Panc1 (cell line): Measurements from ENCODE around the gene ZNF579. TPM values are rescaled to one million over a fixed set of nuclear protein-coding genes. Genes with fewer than 3 reads are reported as not detected.

Experiments
- ATAC-seq: fragments of 200-7000 bp; cut with Tn5 transposase; 2 replicates; pipeline ENCODE4 v1.9.1; 2020; ENCODE audit warnings: mild to moderate bottlenecking, moderate library complexity
- BruUV-seq: library from RNA; stranded (reverse); fragments of 400-500 nt; replicated peaks from 2 replicates; lab custom pipeline; 2021; lab: Mats Ljungman, UMichigan
- CTCF ChIA-PET: fragments of 300-600 bp; sonication (Branson Sonifier 250); formaldehyde crosslinking; loops from one replicate; lab custom pipeline; 2022; ENCODE audit warnings: antibody characterized with exemption; lab: Charles Lee
- POLR2A ChIA-PET: fragments of 300-600 bp; sonication (Branson Sonifier 250); formaldehyde crosslinking; loops from one replicate; lab custom pipeline; 2022; ENCODE audit warnings: antibody characterized with exemption; lab: Charles Lee
- DNase-seq: peaks from one replicate; pipeline ENCODE4 v3.0.0-alpha.2; 2010; ENCODE audit warnings: low read depth, low spot score
- H3K27ac ChIP-seq: 2 replicates; pipeline ENCODE4 v1.5.1; 2011; ENCODE audit warnings: mild to moderate bottlenecking, low read length, inconsistent platforms
- H3K27me3 ChIP-seq: fragments of 200-500 bp; sonication (Bioruptor generic); 2 replicates; pipeline ENCODE4 v1.6.0; 2014; ENCODE audit warnings: low read length, inconsistent platforms; ENCODE audit not compliant: control insufficient read depth, insufficient read depth
- H3K36me3 ChIP-seq: fragments of 200-500 bp; sonication (Bioruptor generic); 2 replicates; pipeline ENCODE4 v1.5.1; 2014; ENCODE audit warnings: inconsistent platforms, mild to moderate bottlenecking, low read length, moderate library complexity; ENCODE audit not compliant: control insufficient read depth, insufficient read depth
- H3K4me1 ChIP-seq: 2 replicates; pipeline ENCODE4 v1.5.1; 2011; ENCODE audit warnings: inconsistent platforms, mild to moderate bottlenecking, low read length, moderate library complexity; ENCODE audit not compliant: control insufficient read depth, insufficient read depth
- H3K4me3 ChIP-seq, 2 experiments: 2 replicates each; pipeline ENCODE4 v1.5.1; 2011 to 2012; ENCODE audit warnings: low read depth in 2 of 2, low read length in 2 of 2, mild to moderate bottlenecking in 2 of 2, inconsistent platforms in 1 of 2, moderate library complexity in 1 of 2
- H3K9me3 ChIP-seq: fragments of 200-500 bp; sonication (Bioruptor generic); 2 replicates; pipeline ENCODE4 v1.5.1; 2014; ENCODE audit warnings: low read depth, mild to moderate bottlenecking, inconsistent platforms, low read length, moderate library complexity; ENCODE audit not compliant: control insufficient read depth, insufficient read depth
- CTCF ChIP-seq: fragments of 450-650 bp; IDR thresholded peaks from 2 replicates; pipeline ENCODE4 v1.5.1; 2017; ENCODE audit warnings: mild to moderate bottlenecking
- POLR2AphosphoS5 ChIP-seq: IDR thresholded peaks from 2 replicates; pipeline ENCODE4 v1.6.1; 2012; ENCODE audit warnings: mild to moderate bottlenecking, low read depth, low read length, moderate library complexity
- REST ChIP-seq, 2 experiments: IDR thresholded peaks; 2 replicates each; pipeline ENCODE4 v1.6.1; 2011 to 2012; ENCODE audit warnings: low read depth in 2 of 2, control low read depth in 1 of 2, low read length in 1 of 2, mild to moderate bottlenecking in 1 of 2, moderate library complexity in 1 of 2; ENCODE audit not compliant: insufficient read depth in 1 of 2
- SIN3A ChIP-seq: IDR thresholded peaks from 2 replicates; pipeline ENCODE4 v1.6.1; 2012; ENCODE audit warnings: low read depth, mild to moderate bottlenecking, low read length, moderate library complexity, borderline replicate concordance; ENCODE audit not compliant: insufficient read depth
- TCF7L2 ChIP-seq: IDR thresholded peaks from 2 replicates; pipeline ENCODE4 v1.6.1; 2011; ENCODE audit warnings: mild to moderate bottlenecking, low read depth, low read length, inconsistent platforms
- in situ Hi-C: cut with HindIII; loops from 2 replicates; pipeline ENCODE4 v1.10.0; 2016; ENCODE audit warnings: low sequenced_read_pairs, low pct_unique_long_range_greater_than_20kb
- intact Hi-C: fragments of 100-400 bp; cut with micrococcal nuclease; formaldehyde crosslinking; loops from one replicate; pipeline ENCODE4 v1.10.0; 2022; ENCODE audit not compliant: unreplicated experiment
- total RNA-seq: library from RNA; stranded (reverse); gene quantifications from one replicate; pipeline ENCODE4 v1.2.1, GENCODE V29; 2021; ENCODE audit not compliant: unreplicated experiment

ZNF579 gene
- total RNA-seq, 1 experiment from 2014 or later = 39.5 TPM

GRCh38 chr19:55549500-55550320 lies 30.9 kb downstream of the ZNF579 start:
- peak; percentile 87 for DNase-seq
- CTCF ChIA-PET = no interaction called here
- peak; percentile 69 for ATAC-seq
- Histone ChIP-seq H3K4me1 (peaks cover 62% of the 10 kb centered on the region), H3K36me3 (no peaks in the 10 kb centered on the region), H3K27me3 (no peaks in the 10 kb centered on the region), H3K9me3 (no peaks in the 10 kb centered on the region), H3K27ac (peak overlapping the region; percentile 94), H3K4me3 (peak overlapping the region; percentile 37 to 48)
- in situ Hi-C loops = no loop called here
- TF ChIP-seq POLR2AphosphoS5 (peak; percentile 67; the same call in 1 of the 2 replicates), REST (IDR thresholded peaks at IDR 0.05; ENCODE audit: insufficient read depth in 1 of 2, low read depth in 2 of 2, low read length in 1 of 2) (0 out of 4 replicates have a peak, but pooled peaks of 1 of the 2 experiments have one; percentile 46), CTCF (no peak), TCF7L2 (0 out of 2 replicates have a peak, but pooled peaks have one; percentile 31), SIN3A (0 out of 2 replicates have a peak, but pooled peaks have one; percentile 47)
- POLR2A ChIA-PET = interaction anchor here (0.7 to 0.9 kb wide), 2 partner anchors 11 to 49 kb away, joined by 3 to 12 read pairs; partner anchors contain the start of gene FIZ1
- intact Hi-C loops = loop anchor here (5.0 kb wide), 1 partner anchor 33 kb away; the partner anchor contains the start of gene ZNF579
- BruUV-seq = no TSS peak

GRCh38 chr19:55546822-55547614 lies 33.6 kb downstream of the ZNF579 start:
- no TSS peak for BruUV-seq
- intact Hi-C loops = loop anchor here (5.0 kb wide), 1 partner anchor 35 kb away; the partner anchor contains the start of gene ZNF579
- ATAC-seq (peak; percentile 64), DNase-seq (peak; percentile 53)
- POLR2A ChIA-PET = interaction anchor here (0.7 kb wide), 1 partner anchor 90 kb away, joined by 4 read pairs; no protein-coding TSS in a partner anchor
- CTCF ChIA-PET = no interaction called here
- peak overlapping the region; percentile 6 to 43 for H3K4me3 ChIP-seq
- peak overlapping the region; percentile 94 for H3K27ac ChIP-seq
- H3K27me3 ChIP-seq = no peaks in the 10 kb centered on the region
- TF ChIP-seq REST (IDR thresholded peaks at IDR 0.05; ENCODE audit: insufficient read depth in 1 of 2, low read depth in 2 of 2, low read length in 1 of 2) (no peak), POLR2AphosphoS5 (no peak), CTCF (no peak), TCF7L2 (no peak), SIN3A (no peak)
- in situ Hi-C loops = no loop called here
- H3K9me3 ChIP-seq = no peaks in the 10 kb centered on the region
- peaks cover 56% of the 10 kb centered on the region for H3K4me1 ChIP-seq
- no peaks in the 10 kb centered on the region for H3K36me3 ChIP-seq
